Erythroblast (primary cell): ENCODE results near the gene TBCD.

ENCODE experiments used
- GATA1 ChIP-seq: IDR thresholded peaks from 2 replicates; pipeline ENCODE4 v1.6.1; 2011; ENCODE audit warnings: low read depth, mild to moderate bottlenecking, control low read depth, low read length, moderate library complexity
- POLR2A ChIP-seq: IDR thresholded peaks from 2 replicates; pipeline ENCODE4 v1.6.1; 2011; ENCODE audit warnings: mild to moderate bottlenecking, low read length

GRCh38 chr17:82709676-82710498, 42.0 kb upstream of the TBCD start:
- TF ChIP-seq POLR2A, result no peak
- TF ChIP-seq GATA1, result no peak
